Liver (tissue), 9 donors: ENCODE data around the gene PDE9A. TPM values are rescaled to one million over a fixed set of nuclear protein-coding genes. Genes with fewer than 3 reads are reported as not detected.

Experiments
- DNase-seq: peaks from one replicate; pipeline ENCODE4 v3.0.0-alpha.2; 2017; ENCODE audit warnings: low spot score
- H3K27ac ChIP-seq, 2 donors: one replicate each; pipeline ENCODE4 v1.7.0; 2013; ENCODE audit warnings: inconsistent platforms in 2 of 2, low read length in 2 of 2, control low read depth in 1 of 2, low read depth in 1 of 2, mild to moderate bottlenecking in 1 of 2
- H3K27me3 ChIP-seq, 4 donors: one replicate each; pipeline versions ENCODE4 v1.6.1 to v1.7.0; 2013; ENCODE audit warnings: low read length in 3 of 4, inconsistent platforms in 1 of 4, mild to moderate bottlenecking in 1 of 4, moderate library complexity in 1 of 4; ENCODE audit not compliant: control insufficient read depth in 4 of 4, insufficient read depth in 4 of 4
- H3K36me3 ChIP-seq, 4 donors: one replicate each; pipeline versions ENCODE4 v1.6.1 to v1.7.0; 2013; ENCODE audit warnings: low read length in 3 of 4, mild to moderate bottlenecking in 3 of 4, low read depth in 1 of 4, moderate library complexity in 1 of 4; ENCODE audit not compliant: control insufficient read depth in 4 of 4, insufficient read depth in 3 of 4
- H3K4me1 ChIP-seq, 4 donors: one replicate each; pipeline versions ENCODE4 v1.6.1 to v1.7.0; 2013; ENCODE audit warnings: low read length in 3 of 4, mild to moderate bottlenecking in 3 of 4, moderate library complexity in 1 of 4; ENCODE audit not compliant: control insufficient read depth in 4 of 4, insufficient read depth in 4 of 4
- H3K4me3 ChIP-seq, 3 donors: one replicate each; pipeline versions ENCODE4 v1.6.1 to v1.7.0; 2013; ENCODE audit warnings: low read length in 3 of 3, control low read depth in 1 of 3, low read depth in 1 of 3, mild to moderate bottlenecking in 1 of 3
- H3K9ac ChIP-seq, 2 donors: one replicate each; pipeline ENCODE4 v1.7.0; 2013; ENCODE audit warnings: low read length in 2 of 2, mild to moderate bottlenecking in 2 of 2, moderate library complexity in 2 of 2, control low read depth in 1 of 2, low read depth in 1 of 2
- H3K9me3 ChIP-seq, 4 donors: one replicate each; pipeline versions ENCODE4 v1.6.1 to v1.7.0; 2013; ENCODE audit warnings: low read length in 3 of 4; ENCODE audit not compliant: control insufficient read depth in 4 of 4
- ATF3 ChIP-seq: IDR thresholded peaks from 2 replicates; pipeline ENCODE4 v1.6.1; 2016; ENCODE audit warnings: antibody characterized with exemption
- CTCF ChIP-seq: fragments of 150-350 bp; IDR thresholded peaks from 2 replicates; pipeline ENCODE4 v1.5.1; 2017; ENCODE audit warnings: improper control_type of control experiment, low read depth, low read length; ENCODE audit not compliant: missing input control
- EGR1 ChIP-seq, 2 donors: IDR thresholded peaks; 2 replicates each; pipeline ENCODE4 v1.6.1; 2016 to 2018; ENCODE audit warnings: antibody characterized with exemption in 2 of 2, low read depth in 2 of 2
- FOXA1 ChIP-seq: IDR thresholded peaks from 2 replicates; pipeline ENCODE4 v1.6.1; 2016; ENCODE audit warnings: antibody characterized with exemption
- FOXA2 ChIP-seq: IDR thresholded peaks from 2 replicates; pipeline ENCODE4 v1.6.1; 2016; ENCODE audit warnings: antibody characterized with exemption
- GABPA ChIP-seq, 2 donors: IDR thresholded peaks in 1 of 2; conservative IDR thresholded peaks in 1 of 2; 2 replicates each; pipeline ENCODE4 v1.6.1; 2016; ENCODE audit warnings: antibody characterized with exemption in 2 of 2, mild to moderate bottlenecking in 1 of 2, moderate library complexity in 1 of 2
- HNF4A ChIP-seq, 2 donors: conservative IDR thresholded peaks; 2 replicates each; pipeline ENCODE4 v1.6.1; 2016; ENCODE audit warnings: antibody characterized with exemption in 2 of 2, mild to moderate bottlenecking in 2 of 2
- HNF4G ChIP-seq: IDR thresholded peaks from 2 replicates; pipeline ENCODE4 v1.6.1; 2016; ENCODE audit warnings: antibody characterized with exemption
- JUND ChIP-seq, 2 donors: IDR thresholded peaks; 2 replicates each; pipeline ENCODE4 v1.6.1; 2016; ENCODE audit warnings: antibody characterized with exemption in 2 of 2
- NR2F2 ChIP-seq: IDR thresholded peaks from 2 replicates; pipeline ENCODE4 v1.6.1; 2016; ENCODE audit warnings: antibody characterized with exemption
- RAD21 ChIP-seq, 2 donors: IDR thresholded peaks; 2 replicates each; pipeline ENCODE4 v1.6.1; 2016; ENCODE audit warnings: antibody characterized with exemption in 2 of 2, mild to moderate bottlenecking in 2 of 2
- RXRA ChIP-seq, 2 donors: IDR thresholded peaks; 2 replicates each; pipeline ENCODE4 v1.6.1; 2017 to 2018; ENCODE audit warnings: antibody characterized with exemption in 2 of 2, mild to moderate bottlenecking in 1 of 2
- SP1 ChIP-seq: IDR thresholded peaks from 2 replicates; pipeline ENCODE4 v1.6.1; 2018; ENCODE audit warnings: antibody characterized with exemption, mild to moderate bottlenecking
- TAF1 ChIP-seq: conservative IDR thresholded peaks from 2 replicates; pipeline ENCODE4 v1.6.1; 2016; ENCODE audit warnings: antibody characterized with exemption, mild to moderate bottlenecking
- YY1 ChIP-seq: IDR thresholded peaks from 2 replicates; pipeline ENCODE4 v1.6.1; 2016; ENCODE audit warnings: antibody characterized with exemption, mild to moderate bottlenecking
- ZBTB33 ChIP-seq: IDR thresholded peaks from 2 replicates; pipeline ENCODE4 v1.6.1; 2016; ENCODE audit warnings: antibody characterized with exemption
- WGBS: extraction: QIAGEN DNeasy Blood & Tissue Kit; methylation state at CpG from one replicate; pipeline ENCODE4 v1.1.7; 2013; 5-methylcytosine and 5-hydroxymethylcytosine counted together
- polyA plus RNA-seq, 2 donors: library from polyadenylated mRNA; stranded (reverse) in 1 of 2; unstranded in 1 of 2; fragments of 200-250 nt in 1 of 2; fragments of >200 nt in 1 of 2; fragmentation: Nextera tagmentation in 1 of 2; extraction: Ambion mirVana in 1 of 2; gene quantifications; one replicate each; pipeline versions ENCODE4 v1.2.1 to v1.2.3, GENCODE V29; 2013 to 2015
- total RNA-seq, 2 donors: library from RNA; depleted of rRNA; stranded (reverse); fragments of >200 nt; gene quantifications; one replicate each; pipeline ENCODE4 v1.2.3, GENCODE V29; 2014
- donor health status: healthy.
- donor health status: healthy.
- donor health status: healthy.
- donor health status: healthy.
- donor health status: healthy.

Gene PDE9A
- total and polyA plus RNA-seq, 4 donors: 1.5 to 4.2 (median 2.7) TPM

GRCh38 chr21:42695697-42696380 is 42.4 kb downstream of the PDE9A start:
- no peaks in the 10 kb centered on the region for H3K9me3 ChIP-seq
- H3K36me3 ChIP-seq: no peaks in the 10 kb centered on the region
- H3K4me3 ChIP-seq: no peak overlapping the region
- 95% methylated on average over 9 of the region's 9 CpGs for WGBS
- DNase-seq: no peak
- TF ChIP-seq GABPA (IDR thresholded peaks at IDR 0.05 in 1 of 2, conservative IDR thresholded peaks at IDR 0.05 in 1 of 2): no peak
- TF ChIP-seq HNF4G: no peak
- TF ChIP-seq RXRA (IDR thresholded peaks at IDR 0.05): no peak
- no peak for TF ChIP-seq ZBTB33
- no peak for TF ChIP-seq NR2F2
- TF ChIP-seq FOXA2: no peak
- no peak for TF ChIP-seq YY1
- TF ChIP-seq SP1: no peak
- TF ChIP-seq CTCF: no peak
- TF ChIP-seq EGR1 (IDR thresholded peaks at IDR 0.05; ENCODE audit: low read depth in 2 of 2): no peak
- TF ChIP-seq ATF3: no peak
- TF ChIP-seq FOXA1: no peak
- H3K27me3 ChIP-seq: no peaks in the 10 kb centered on the region
- no peak overlapping the region for H3K27ac ChIP-seq
- H3K9ac ChIP-seq: no peak overlapping the region
- no peaks in the 10 kb centered on the region for H3K4me1 ChIP-seq

- no peak for DNase-seq
Measured at GRCh38 chr21:42696501-42697040, 43.1 kb downstream of the PDE9A start.

GRCh38 chr21:42698733-42699132 is 45.3 kb downstream of the PDE9A start:
- 94% methylated on average over 9 of the region's 9 CpGs for WGBS
- DNase-seq: no peak
- no peaks in the 10 kb centered on the region for H3K27me3 ChIP-seq
- no peak overlapping the region for H3K27ac ChIP-seq
- H3K4me3 ChIP-seq: no peak overlapping the region
- H3K36me3 ChIP-seq: no peaks in the 10 kb centered on the region
- TF ChIP-seq TAF1: no peak
- no peak for TF ChIP-seq ATF3
- no peak for TF ChIP-seq RAD21 (IDR thresholded peaks at IDR 0.05)
- TF ChIP-seq JUND (IDR thresholded peaks at IDR 0.05): no peak
- no peak for TF ChIP-seq FOXA2
- no peak for TF ChIP-seq ZBTB33
- TF ChIP-seq EGR1 (IDR thresholded peaks at IDR 0.05; ENCODE audit: low read depth in 2 of 2): no peak
- TF ChIP-seq HNF4A (conservative IDR thresholded peaks at IDR 0.05): no peak
- TF ChIP-seq RXRA (IDR thresholded peaks at IDR 0.05): no peak
- TF ChIP-seq HNF4G: no peak
- no peak for TF ChIP-seq SP1
- no peak for TF ChIP-seq CTCF
- TF ChIP-seq NR2F2: no peak
- H3K9ac ChIP-seq: no peak overlapping the region
- H3K9me3 ChIP-seq: no peaks in the 10 kb centered on the region
- H3K4me1 ChIP-seq: no peaks in the 10 kb centered on the region

More at GRCh38 chr21:42696501-42697040, 43.1 kb downstream of the PDE9A start:
- no peak overlapping the region for H3K9ac ChIP-seq
- H3K36me3 ChIP-seq: no peaks in the 10 kb centered on the region
- no peaks in the 10 kb centered on the region for H3K9me3 ChIP-seq
- H3K4me1 ChIP-seq: no peaks in the 10 kb centered on the region
- 94% methylated on average over 9 of the region's 9 CpGs for WGBS
- H3K4me3 ChIP-seq: no peak overlapping the region
- TF ChIP-seq NR2F2 (no peak), FOXA2 (no peak)
- no peak overlapping the region for H3K27ac ChIP-seq
- H3K27me3 ChIP-seq: no peaks in the 10 kb centered on the region
